LNCAP (cell line): ENCODE data around the gene LYPD1.

Experiments
- TF ChIP-seq, protein P1 (sequence below): fragments of 450-650 bp; IDR thresholded peaks from 2 replicates; pipeline ENCODE4 v1.5.1; 2017; ENCODE audit warnings: mild to moderate bottlenecking

LYPD1 gene

GRCh38 chr2:132669908-132670495 is at the start of gene LYPD1:
Gene LYPD1, minus strand, starts transcription at chr2:132670205. Its CDS starts 273 bp downstream, at chr2:132669932.
- TF ChIP-seq, protein P1, sequence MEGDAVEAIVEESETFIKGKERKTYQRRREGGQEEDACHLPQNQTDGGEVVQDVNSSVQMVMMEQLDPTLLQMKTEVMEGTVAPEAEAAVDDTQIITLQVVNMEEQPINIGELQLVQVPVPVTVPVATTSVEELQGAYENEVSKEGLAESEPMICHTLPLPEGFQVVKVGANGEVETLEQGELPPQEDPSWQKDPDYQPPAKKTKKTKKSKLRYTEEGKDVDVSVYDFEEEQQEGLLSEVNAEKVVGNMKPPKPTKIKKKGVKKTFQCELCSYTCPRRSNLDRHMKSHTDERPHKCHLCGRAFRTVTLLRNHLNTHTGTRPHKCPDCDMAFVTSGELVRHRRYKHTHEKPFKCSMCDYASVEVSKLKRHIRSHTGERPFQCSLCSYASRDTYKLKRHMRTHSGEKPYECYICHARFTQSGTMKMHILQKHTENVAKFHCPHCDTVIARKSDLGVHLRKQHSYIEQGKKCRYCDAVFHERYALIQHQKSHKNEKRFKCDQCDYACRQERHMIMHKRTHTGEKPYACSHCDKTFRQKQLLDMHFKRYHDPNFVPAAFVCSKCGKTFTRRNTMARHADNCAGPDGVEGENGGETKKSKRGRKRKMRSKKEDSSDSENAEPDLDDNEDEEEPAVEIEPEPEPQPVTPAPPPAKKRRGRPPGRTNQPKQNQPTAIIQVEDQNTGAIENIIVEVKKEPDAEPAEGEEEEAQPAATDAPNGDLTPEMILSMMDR: no peak

DNA sequence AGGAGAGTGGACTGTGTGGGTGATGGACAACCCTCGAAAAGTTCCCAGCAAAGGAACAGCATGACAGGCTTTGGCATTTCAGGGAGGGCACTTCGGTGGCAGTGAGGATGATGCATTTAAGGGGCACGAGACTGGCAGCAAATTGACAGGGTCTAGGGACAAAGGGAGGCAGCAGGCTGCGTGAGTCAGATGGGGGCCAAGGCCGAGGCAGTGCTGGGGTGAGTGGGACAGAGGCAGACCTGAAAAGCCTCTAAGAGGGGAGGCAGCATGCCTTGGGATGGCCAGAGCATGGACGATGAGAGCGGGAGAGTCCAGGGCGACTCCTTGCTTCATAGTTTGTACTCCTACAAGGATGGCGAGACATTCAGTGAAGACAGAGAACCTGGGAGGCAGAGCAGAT is 49.5 kb upstream of the LYPD1 start:
- TF ChIP-seq, protein P1: no peak

DNA sequence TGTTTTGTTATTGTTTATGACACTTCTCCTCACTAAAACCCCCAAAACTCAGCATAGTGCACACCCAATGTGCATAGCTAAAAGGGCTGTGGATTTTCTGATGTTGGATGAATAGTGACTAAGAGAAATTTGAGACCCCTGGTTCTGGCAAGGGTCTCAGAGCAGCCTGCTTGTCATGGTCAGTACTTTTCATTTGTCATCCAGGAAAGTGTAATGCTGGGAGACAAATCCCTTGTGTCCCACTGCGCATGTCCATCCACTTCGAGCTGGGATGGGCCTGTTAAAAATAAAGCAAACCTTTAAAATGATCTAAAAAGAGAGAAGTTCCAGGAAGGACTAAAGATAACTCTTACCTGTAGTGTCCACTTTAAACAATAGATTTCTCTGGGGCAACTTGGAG is 46.9 kb upstream of the LYPD1 start:
- TF ChIP-seq, protein P1: no peak

- TF ChIP-seq, protein P1: no peak
These were observed 45.7 kb upstream of the LYPD1 start for GRCh38 chr2:132715386-132716351.

GRCh38 chr2:132703396-132703795 is 33.4 kb upstream of the LYPD1 start:
- TF ChIP-seq, protein P1: no peak

GRCh38 chr2:132701810-132702209 is 31.8 kb upstream of the LYPD1 start:
- TF ChIP-seq, protein P1: no peak

GRCh38 chr2:132697556-132698205 is 27.7 kb upstream of the LYPD1 start:
- TF ChIP-seq, protein P1: no peak
